Cardiac muscle cell (in vitro differentiated cells and primary cell): ENCODE results near the gene APOBEC2. TPM values are rescaled to one million over a fixed set of nuclear protein-coding genes. Genes with fewer than 3 reads are reported as not detected.

Source experiments
- DNase-seq, 2 donors: peaks; one replicate each; pipeline versions ENCODE4 v3.0.0 to v3.0.0-alpha.2; 2010 to 2017; ENCODE audit warnings: low read depth in 1 of 2, low spot score in 1 of 2
- H3K27ac ChIP-seq: fragments of 200-600 bp; sonication (generic); 2 replicates; pipeline ENCODE4 v1.5.1; 2016
- H3K27me3 ChIP-seq: fragments of 200-600 bp; sonication (generic); 2 replicates; pipeline ENCODE4 v1.6.0; 2016; ENCODE audit warnings: control low read depth
- H3K36me3 ChIP-seq: fragments of 200-600 bp; sonication (generic); 2 replicates; pipeline ENCODE4 v1.5.1; 2016; ENCODE audit warnings: control low read depth
- H3K4me1 ChIP-seq: fragments of 200-600 bp; sonication (generic); 2 replicates; pipeline ENCODE4 v1.8.1; 2017; ENCODE audit warnings: low read depth, mild to moderate bottlenecking, mixed run types
- H3K4me3 ChIP-seq: fragments of 200-600 bp; sonication (generic); 2 replicates; pipeline ENCODE4 v1.5.1; 2016; ENCODE audit warnings: mild to moderate bottlenecking
- H3K9me3 ChIP-seq: fragments of 200-600 bp; sonication (generic); 2 replicates; pipeline ENCODE4 v1.5.1; 2017; ENCODE audit warnings: low read depth, mild to moderate bottlenecking, control low read depth
- CTCF ChIP-seq: IDR thresholded peaks from 2 replicates; pipeline ENCODE4 v1.5.1; 2012; ENCODE audit warnings: low read depth, mild to moderate bottlenecking, low read length
- polyA plus RNA-seq: library from polyadenylated mRNA; unstranded; fragments of >200 nt; fragmentation: Nextera tagmentation; extraction: Ambion mirVana; gene quantifications from 2 replicates; pipeline ENCODE4 v1.2.1, GENCODE V29; 2016
- total RNA-seq: library from RNA; depleted of rRNA; stranded (reverse); fragments of >200 nt; gene quantifications from 2 replicates; pipeline ENCODE4 v1.2.3, GENCODE V29; 2016

APOBEC2 gene
- total and polyA plus RNA-seq, 2 experiments from 2014 or later, result 135 to 156 TPM

GRCh38 chr6:41079080-41079479 is 26.1 kb downstream of the APOBEC2 start:
- H3K36me3 ChIP-seq, result peaks cover 31% of the 10 kb centered on the region
- no peak overlapping the region for H3K4me3 ChIP-seq
- DNase-seq, result no peak
- no peaks in the 10 kb centered on the region for H3K9me3 ChIP-seq
- H3K27me3 ChIP-seq, result no peaks in the 10 kb centered on the region
- TF ChIP-seq CTCF, result no peak
- peaks cover 24% of the 10 kb centered on the region for H3K4me1 ChIP-seq
- no peak overlapping the region for H3K27ac ChIP-seq

DNA sequence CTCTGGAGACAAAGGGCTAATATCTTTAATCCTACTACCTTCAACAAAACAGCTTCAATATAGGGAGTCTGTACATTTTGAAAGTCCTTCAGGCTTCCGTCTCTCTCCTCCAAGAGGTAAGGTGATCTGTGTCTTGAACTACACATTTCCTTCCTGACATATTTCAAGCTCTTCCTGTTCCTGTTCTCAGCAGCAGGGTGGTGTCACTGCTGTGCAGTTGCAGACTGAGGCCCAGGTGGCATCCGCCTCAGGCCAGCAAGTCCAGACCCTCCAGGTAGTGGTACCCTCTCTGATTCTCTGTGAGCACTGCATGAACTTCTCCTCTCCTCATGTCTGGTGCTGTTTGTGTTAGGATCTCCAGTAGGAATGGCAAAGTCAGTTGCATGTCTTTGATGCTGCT is 27.6 kb downstream of the APOBEC2 start:
- Histone ChIP-seq H3K9me3 (no peaks in the 10 kb centered on the region), H3K36me3 (peaks cover 46% of the 10 kb centered on the region), H3K4me3 (no peak overlapping the region), H3K27ac (no peak overlapping the region), H3K27me3 (no peaks in the 10 kb centered on the region), H3K4me1 (peaks cover 10% of the 10 kb centered on the region)
- TF ChIP-seq CTCF, result no peak
- no peak for DNase-seq

DNA sequence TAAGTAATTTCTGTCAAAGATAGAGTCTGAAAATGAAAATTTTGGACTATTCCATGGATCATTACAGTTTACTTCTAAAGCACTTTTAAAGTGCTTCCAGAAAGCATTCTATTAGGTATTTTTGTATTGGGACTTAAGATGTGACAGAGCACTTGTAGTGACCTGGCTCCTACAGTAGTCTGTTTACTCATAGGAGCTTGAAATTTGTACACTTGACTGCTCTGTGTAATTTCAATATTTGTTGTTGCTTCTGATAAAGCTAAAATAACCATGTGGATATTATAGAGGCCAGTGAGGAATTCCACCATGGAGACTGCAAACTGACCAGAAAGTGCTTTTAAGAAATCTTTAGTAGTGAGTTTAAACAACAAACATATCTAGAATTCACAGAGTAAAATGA is 30.1 kb downstream of the APOBEC2 start:
- no peak for TF ChIP-seq CTCF
- Histone ChIP-seq H3K27me3 (no peaks in the 10 kb centered on the region), H3K27ac (no peak overlapping the region), H3K9me3 (no peaks in the 10 kb centered on the region), H3K4me3 (no peak overlapping the region), H3K4me1 (no peaks in the 10 kb centered on the region), H3K36me3 (peaks cover 64% of the 10 kb centered on the region)
- no peak for DNase-seq

GRCh38 chr6:41085182-41085581 is 32.2 kb downstream of the APOBEC2 start:
- H3K9me3 ChIP-seq, result no peaks in the 10 kb centered on the region
- H3K27ac ChIP-seq, result no peak overlapping the region
- no peaks in the 10 kb centered on the region for H3K4me1 ChIP-seq
- H3K4me3 ChIP-seq, result no peak overlapping the region
- no peak for TF ChIP-seq CTCF
- peaks cover 60% of the 10 kb centered on the region for H3K36me3 ChIP-seq
- no peak for DNase-seq
- no peaks in the 10 kb centered on the region for H3K27me3 ChIP-seq

DNA sequence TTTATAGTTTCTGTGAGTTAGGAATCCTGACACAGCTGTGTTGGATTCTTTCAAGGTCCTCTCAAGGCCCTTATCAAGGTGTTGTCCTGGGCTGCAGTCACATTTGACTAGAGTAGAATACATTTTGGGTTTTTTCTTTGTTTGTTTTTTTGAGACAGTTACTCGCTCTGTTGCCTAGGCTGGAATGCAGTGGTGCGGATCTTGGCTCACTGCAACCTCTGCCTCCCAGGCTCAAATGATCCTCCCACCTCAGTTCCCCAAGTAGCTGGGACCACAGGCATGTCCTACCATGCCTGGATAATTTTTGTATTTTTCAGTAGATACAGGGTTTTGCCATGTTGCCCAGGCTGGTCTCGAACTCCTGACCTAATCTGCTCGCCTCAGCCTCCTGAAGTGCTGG is 35.4 kb downstream of the APOBEC2 start:
- no peak overlapping the region for H3K27ac ChIP-seq
- H3K4me3 ChIP-seq, result no peak overlapping the region
- H3K9me3 ChIP-seq, result no peaks in the 10 kb centered on the region
- no peaks in the 10 kb centered on the region for H3K4me1 ChIP-seq
- peaks cover 68% of the 10 kb centered on the region for H3K36me3 ChIP-seq
- DNase-seq, result peak in 1 of 2 donors; percentile 13
- TF ChIP-seq CTCF, result no peak
- no peaks in the 10 kb centered on the region for H3K27me3 ChIP-seq
